GM18861 (cell line): ENCODE results near the gene HOXD12.

ENCODE experiments used
- ATAC-seq: cut with Tn5 transposase; IDR thresholded peaks from one replicate; pipeline ENCODE4 v1.9.1; 2021; ENCODE audit not compliant: unreplicated experiment

The HOXD12 gene

GRCh38 chr2:176099728-176100546 is at the start of gene HOXD12:
Gene HOXD12, plus strand, starts transcription at chr2:176099795. Its CDS starts 7 bp downstream, at chr2:176099802.
- no peak for ATAC-seq

- no peak for ATAC-seq
These were observed 43.2 kb upstream of the HOXD12 start for GRCh38 chr2:176056406-176056805.

- ATAC-seq: no peak
These were observed 35.6 kb upstream of the HOXD12 start for GRCh38 chr2:176063958-176064357.

GRCh38 chr2:176066645-176067588 is 32.7 kb upstream of the HOXD12 start:
- no peak for ATAC-seq

- ATAC-seq: no peak
These were observed 31.8 kb upstream of the HOXD12 start for GRCh38 chr2:176067589-176068418.

- ATAC-seq: no peak
These were observed 31.2 kb upstream of the HOXD12 start for GRCh38 chr2:176068419-176068832.

GRCh38 chr2:176071330-176072291 is 28.0 kb upstream of the HOXD12 start:
- no peak for ATAC-seq

GRCh38 chr2:176072292-176072669 is 27.3 kb upstream of the HOXD12 start:
- no peak for ATAC-seq

GRCh38 chr2:176072951-176073904 is 26.4 kb upstream of the HOXD12 start:
- ATAC-seq: no peak

- ATAC-seq: no peak
These were observed 24.6 kb upstream of the HOXD12 start for GRCh38 chr2:176074919-176075425.

- ATAC-seq: no peak
These were observed 24.1 kb upstream of the HOXD12 start for GRCh38 chr2:176075481-176075880.

GRCh38 chr2:176076063-176076462 is 23.5 kb upstream of the HOXD12 start:
- no peak for ATAC-seq

- no peak for ATAC-seq
These were observed 22.8 kb upstream of the HOXD12 start for GRCh38 chr2:176076796-176077195.

- no peak for ATAC-seq
These were observed 20.9 kb upstream of the HOXD12 start for GRCh38 chr2:176078541-176079284.

- no peak for ATAC-seq
These were observed 20.2 kb upstream of the HOXD12 start for GRCh38 chr2:176079285-176079830.

- no peak for ATAC-seq
These were observed 19.6 kb upstream of the HOXD12 start for GRCh38 chr2:176079831-176080539.
